ENCODE measurements around the gene COL9A3. TPM values are rescaled to one million over a fixed set of nuclear protein-coding genes. Genes with fewer than 3 reads are reported as not detected.

COL9A3 gene
- total and polyA plus RNA-seq, 11 donors, result 0.67 to 6.0 (median 2.0) TPM

DNA sequence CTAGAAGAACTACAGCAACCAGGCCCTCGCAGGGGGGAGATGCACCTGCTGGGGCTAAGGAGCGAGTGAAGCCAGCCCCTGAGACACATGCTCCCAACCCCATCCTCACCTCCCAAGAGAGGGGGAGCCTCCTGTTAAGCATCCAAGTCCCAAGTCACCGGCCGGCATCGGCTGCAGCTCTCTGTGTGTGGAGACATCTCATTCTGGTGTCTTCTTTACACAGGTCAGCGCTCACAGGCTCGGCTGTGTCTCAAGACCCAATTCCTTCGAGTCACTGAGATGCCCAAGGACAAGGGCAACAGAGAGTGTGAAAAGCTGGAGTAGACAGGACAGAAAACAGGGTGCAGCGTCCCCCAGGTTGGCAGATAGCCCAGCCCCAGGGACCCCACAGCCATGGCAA is 41.6 kb upstream of the COL9A3 start:
- no peaks in the 10 kb centered on the region for H3K9me3 ChIP-seq

DNA sequence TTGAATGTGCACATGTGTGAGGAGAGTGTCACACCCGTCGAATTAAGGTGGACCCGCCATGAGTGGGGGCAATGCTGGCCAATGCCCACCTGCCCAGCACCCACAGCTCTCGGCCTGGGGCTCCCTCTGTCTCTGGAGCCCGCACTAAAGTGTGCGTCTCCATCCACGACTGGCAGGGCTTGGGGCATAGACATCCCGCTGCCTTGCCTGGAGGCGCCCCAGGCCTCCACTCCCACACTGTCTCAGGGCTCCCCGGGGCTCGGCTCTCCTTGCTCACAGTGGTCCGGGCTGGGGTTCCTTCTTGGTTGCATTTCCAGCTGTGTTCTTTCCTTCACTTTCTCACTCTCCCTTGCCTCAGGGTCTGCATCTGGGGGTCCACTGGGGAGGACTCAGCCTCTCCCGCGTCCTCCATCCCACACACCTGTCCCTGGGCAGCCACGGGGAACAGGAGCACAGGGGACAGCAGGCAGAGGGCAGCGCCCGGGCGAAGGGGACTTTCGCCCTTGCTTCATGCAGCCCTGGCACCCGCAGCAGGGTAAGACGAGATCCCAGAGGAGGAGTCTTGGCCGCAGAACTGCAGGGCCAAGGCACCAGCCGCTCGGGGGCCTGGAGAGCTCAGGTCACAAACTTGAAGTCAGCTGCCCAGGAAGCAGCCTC is 40.7 kb upstream of the COL9A3 start:
- Histone ChIP-seq H3K9me3 (no peaks in the 10 kb centered on the region), H3K4me3 (no peak overlapping the region), H3K27me3 (peaks cover 0 to 11% (median 0%) of the 10 kb centered on the region in 9 donors), H3K4me1 (peaks cover 0 to 18% (median 0%) of the 10 kb centered on the region in 12 donors), H3K27ac (peak overlapping the region in 3 of 12 donors; percentile 26 to 71 (median 39)), H3K36me3 (no peaks in the 10 kb centered on the region)
- intact Hi-C loops (cut with DNase I), result no loop called here
- no peak for TF ChIP-seq POLR2A (IDR thresholded peaks at IDR 0.05)
- TF ChIP-seq, protein P1, sequence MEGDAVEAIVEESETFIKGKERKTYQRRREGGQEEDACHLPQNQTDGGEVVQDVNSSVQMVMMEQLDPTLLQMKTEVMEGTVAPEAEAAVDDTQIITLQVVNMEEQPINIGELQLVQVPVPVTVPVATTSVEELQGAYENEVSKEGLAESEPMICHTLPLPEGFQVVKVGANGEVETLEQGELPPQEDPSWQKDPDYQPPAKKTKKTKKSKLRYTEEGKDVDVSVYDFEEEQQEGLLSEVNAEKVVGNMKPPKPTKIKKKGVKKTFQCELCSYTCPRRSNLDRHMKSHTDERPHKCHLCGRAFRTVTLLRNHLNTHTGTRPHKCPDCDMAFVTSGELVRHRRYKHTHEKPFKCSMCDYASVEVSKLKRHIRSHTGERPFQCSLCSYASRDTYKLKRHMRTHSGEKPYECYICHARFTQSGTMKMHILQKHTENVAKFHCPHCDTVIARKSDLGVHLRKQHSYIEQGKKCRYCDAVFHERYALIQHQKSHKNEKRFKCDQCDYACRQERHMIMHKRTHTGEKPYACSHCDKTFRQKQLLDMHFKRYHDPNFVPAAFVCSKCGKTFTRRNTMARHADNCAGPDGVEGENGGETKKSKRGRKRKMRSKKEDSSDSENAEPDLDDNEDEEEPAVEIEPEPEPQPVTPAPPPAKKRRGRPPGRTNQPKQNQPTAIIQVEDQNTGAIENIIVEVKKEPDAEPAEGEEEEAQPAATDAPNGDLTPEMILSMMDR (IDR thresholded peaks at IDR 0.05), result no peak
- ATAC-seq, result no peak
- DNase-seq, result no peak
- 90 to 97% (median 93%) methylated on average over 21 to 24 of the region's 24 CpGs for WGBS, 4 donors

More for the DNA sequence above, 41.6 kb upstream of the COL9A3 start:
- peaks cover 0 to 18% (median 0%) of the 10 kb centered on the region in 12 donors for H3K4me1 ChIP-seq
- H3K36me3 ChIP-seq, result no peaks in the 10 kb centered on the region
- intact Hi-C loops (cut with DNase I), result no loop called here
- WGBS, 4 donors, result 78 to 89% (median 86%) methylated on average over 9 of the region's 9 CpGs
- no peak overlapping the region for H3K4me3 ChIP-seq
- H3K27me3 ChIP-seq, result peaks cover 0 to 15% (median 0%) of the 10 kb centered on the region in 9 donors
- TF ChIP-seq, protein P1 (IDR thresholded peaks at IDR 0.05), result no peak
- ATAC-seq (no peak), DNase-seq (no peak)
- no peak overlapping the region for H3K27ac ChIP-seq

DNA sequence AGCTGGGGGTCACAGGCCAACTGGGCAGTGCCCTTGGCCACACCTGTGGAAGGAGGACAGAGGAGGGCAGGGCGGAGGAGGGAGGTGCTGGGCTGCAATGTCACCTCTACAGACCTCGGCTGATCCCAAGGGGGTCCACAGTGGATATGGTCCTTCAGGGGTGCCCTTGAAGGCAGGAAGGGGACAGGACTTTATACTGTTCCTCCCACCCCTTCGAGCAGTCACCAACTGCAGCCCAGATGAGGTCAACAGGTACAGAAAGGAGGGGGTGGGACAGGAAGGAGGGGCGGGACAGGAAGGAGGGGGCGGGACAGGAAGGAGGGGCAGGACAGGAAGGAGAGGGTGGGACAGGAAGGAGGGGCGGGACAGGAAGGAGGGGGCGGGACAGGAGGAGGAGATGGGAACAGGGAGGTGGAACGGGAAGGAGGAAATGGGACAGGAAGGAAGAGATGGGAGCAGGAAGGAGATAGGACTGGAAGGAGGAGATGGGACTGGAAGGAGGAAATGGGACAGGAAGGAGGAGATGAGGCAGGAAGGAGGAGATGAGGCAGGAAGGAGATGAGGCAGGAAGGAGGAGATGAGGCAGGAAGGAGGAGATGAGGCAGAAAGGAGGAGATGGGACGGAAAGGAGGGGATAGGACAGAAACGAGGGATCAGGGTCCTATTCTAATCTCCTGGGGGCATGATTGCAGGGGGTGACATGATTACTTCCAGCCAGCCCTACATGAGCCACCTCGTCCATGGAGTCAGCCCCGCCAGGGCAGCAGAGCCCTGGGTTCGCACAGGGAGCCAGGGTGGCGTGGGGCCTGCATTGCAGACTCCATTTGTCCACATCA is 39.9 kb upstream of the COL9A3 start:
- no peaks in the 10 kb centered on the region for H3K9me3 ChIP-seq
- DNase-seq (no peak), ATAC-seq (peak in 3 of 4 donors; percentile 10 to 74 (median 42))
- peaks cover 0 to 11% (median 0%) of the 10 kb centered on the region in 9 donors for H3K27me3 ChIP-seq
- 61 to 69% (median 67%) methylated on average over 12 to 14 of the region's 14 CpGs for WGBS, 4 donors
- H3K4me1 ChIP-seq, result peaks cover 0 to 18% (median 0%) of the 10 kb centered on the region in 12 donors
- H3K27ac ChIP-seq, result peak overlapping the region in 3 of 12 donors; percentile 26 to 71 (median 39)
- no peak overlapping the region for H3K4me3 ChIP-seq
- no peaks in the 10 kb centered on the region for H3K36me3 ChIP-seq
- no peak for TF ChIP-seq POLR2A (IDR thresholded peaks at IDR 0.05)
- TF ChIP-seq, protein P1 (IDR thresholded peaks at IDR 0.05), result no peak
- intact Hi-C loops (cut with DNase I), result no loop called here

DNA sequence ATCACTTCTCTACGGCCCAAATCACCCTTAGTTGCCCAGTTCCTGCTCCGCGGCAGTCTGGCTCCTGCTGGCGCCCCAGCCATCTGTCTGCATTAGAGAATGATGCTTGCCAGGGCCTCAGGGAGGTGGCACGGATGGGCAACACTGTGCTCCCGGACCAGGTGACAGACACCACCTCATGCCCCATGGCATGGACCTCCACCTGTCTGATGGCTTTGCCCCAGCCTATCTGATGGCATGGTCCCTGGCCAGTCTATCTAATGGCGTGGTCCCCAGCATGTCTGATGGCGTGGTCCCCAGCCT is 39.4 kb upstream of the COL9A3 start:
- TF ChIP-seq, protein P1 (IDR thresholded peaks at IDR 0.05), result no peak
- TF ChIP-seq POLR2A (IDR thresholded peaks at IDR 0.05), result no peak
- Histone ChIP-seq H3K27ac (no peak overlapping the region), H3K27me3 (peaks cover 0 to 11% (median 0%) of the 10 kb centered on the region in 9 donors), H3K9me3 (no peaks in the 10 kb centered on the region), H3K36me3 (no peaks in the 10 kb centered on the region), H3K4me1 (peaks cover 0 to 18% (median 0%) of the 10 kb centered on the region in 12 donors), H3K4me3 (no peak overlapping the region)
- ATAC-seq, result no peak
- no peak for DNase-seq
- intact Hi-C loops (cut with DNase I), result no loop called here
- 92 to 94% (median 93%) methylated on average over 5 to 8 of the region's 8 CpGs for WGBS, 4 donors
